Bone marrow (tissue), 2 donors: ENCODE data around the gene INHBB.

Experiments used
- DNase-seq, 2 donors: peaks; one replicate each; lab custom pipeline; 2025; lab: John Stamatoyannopoulos, UW

Gene INHBB

DNA sequence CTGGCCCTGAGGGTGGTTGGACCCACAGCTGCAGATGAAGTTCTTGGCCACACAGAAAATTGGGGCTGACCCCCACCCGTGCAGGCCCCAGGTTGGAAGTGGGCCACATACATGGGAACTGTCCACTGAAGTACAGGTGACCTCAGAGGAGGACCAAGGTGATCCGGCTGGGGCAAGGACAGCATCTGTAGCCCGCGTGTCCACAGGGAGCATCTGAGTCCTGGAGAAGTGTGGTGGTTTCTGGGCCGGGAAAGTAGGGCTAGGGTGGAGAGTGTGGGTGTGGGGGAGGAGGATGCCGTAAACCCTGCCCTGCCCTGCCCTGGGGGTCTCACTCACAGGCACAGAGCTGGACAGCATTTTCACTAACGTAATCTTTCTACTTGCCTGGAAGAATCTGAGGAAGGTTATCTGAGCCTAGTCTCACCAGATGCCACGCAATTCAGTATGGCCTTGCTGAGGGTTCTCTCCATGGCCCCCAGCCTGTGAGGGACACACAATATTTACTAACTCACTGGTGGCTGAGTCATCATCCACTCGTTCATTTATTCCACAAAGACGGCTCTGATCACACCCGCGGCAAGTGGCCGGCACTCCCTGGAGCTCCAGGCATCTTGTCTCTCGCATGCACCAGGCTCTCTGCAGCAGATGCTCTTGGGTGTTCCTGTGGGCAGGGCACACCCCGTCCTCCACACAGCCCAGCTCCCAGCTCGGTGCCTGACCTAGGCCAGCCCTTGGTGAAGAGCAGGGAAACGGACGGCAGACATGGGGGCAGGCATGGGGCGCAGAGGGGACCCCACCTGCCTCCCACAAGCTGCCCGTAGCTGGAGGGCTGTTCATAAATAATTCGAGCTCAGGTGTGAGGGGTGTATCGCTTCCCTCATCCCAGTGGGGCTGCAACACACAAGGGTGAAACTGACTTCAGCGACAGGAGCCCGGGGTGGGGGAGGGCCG is 51.2 kb downstream of the INHBB start:
- DNase-seq: no peak

DNA sequence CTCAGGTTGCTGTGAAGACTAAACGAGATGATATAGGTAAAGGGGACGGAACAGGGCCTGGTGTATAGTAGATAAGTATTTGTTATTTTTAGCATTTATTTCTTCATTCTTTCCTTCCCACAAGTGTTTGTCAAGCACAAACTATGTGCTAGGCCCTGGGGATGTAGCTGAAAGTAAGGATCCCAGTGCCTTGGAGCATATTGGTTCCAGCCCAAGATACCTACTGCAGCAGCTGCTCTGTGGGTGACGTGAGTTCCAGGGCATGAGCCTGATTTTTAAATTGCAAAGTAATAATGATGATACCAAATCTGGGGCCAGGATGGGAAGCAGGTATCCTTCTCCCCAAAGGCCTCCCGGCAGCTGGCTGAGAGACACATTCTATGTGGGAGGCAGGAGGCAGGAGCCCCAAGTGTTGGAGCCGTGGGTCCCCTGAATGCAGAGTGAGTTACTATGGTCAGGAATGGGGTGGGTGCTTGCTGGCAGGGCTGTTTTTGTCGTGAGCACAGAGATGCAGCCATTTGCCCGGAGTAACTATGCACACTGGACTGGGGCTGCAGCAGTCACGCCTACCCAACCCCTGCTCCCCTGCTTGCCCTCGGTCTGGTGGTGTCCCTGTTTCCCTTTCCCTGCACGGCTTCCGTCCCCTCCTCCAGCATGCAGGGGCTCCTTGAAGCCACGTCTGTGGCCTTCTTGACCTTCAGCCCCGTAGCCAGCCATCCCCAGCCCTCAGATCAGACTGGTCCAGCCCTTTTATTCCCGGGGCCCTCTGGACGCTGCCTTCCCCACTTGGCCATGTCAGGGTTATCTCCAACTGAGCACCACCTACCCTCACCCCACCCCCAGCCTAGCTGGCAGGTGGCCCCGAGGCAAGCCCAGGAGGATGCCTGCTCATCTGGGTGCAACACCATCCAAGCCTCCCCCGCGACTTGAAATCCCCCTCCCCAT is 52.4 kb downstream of the INHBB start:
- DNase-seq: no peak

GRCh38 chr2:120398996-120399888 is 53.3 kb downstream of the INHBB start:
- DNase-seq: no peak

DNA sequence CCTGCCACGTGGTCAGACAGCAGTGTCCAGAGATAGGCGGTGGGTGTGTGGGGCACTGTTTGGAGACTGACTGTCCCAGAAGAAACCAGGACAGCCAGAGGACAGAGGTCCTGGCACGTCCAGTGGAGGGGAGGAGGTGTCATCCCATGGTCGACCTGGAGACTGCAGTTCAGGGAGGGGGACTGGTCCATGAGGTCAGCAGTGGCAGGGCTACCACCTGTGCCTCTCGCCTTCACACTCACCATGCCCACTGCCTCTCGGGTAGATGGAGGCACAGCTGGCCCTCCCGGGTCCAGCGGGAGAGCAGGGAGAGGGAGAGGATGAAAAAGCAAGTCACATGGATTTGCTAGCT is 53.9 kb downstream of the INHBB start:
- no peak for DNase-seq

- no peak for DNase-seq
These were observed 54.6 kb downstream of the INHBB start for GRCh38 chr2:120400551-120400950.
